DLD1 (cell line): ENCODE measurements around the gene SLC6A20.

ENCODE experiments used
- in situ Hi-C: cut with HindIII; loops from 2 replicates; pipeline ENCODE4 v1.10.0; 2017; ENCODE audit warnings: low sequenced_read_pairs

The SLC6A20 gene

GRCh38 chr3:45795882-45796765 lies at the start of gene SLC6A20:
Gene SLC6A20 (minus strand): TSS chr3:45796536. CDS start chr3:45796419, 117 bp downstream.
- in situ Hi-C loops: no loop called here

- in situ Hi-C loops: no loop called here
Observed at GRCh38 chr3:45844616-45845015, 48.3 kb upstream of the SLC6A20 start.

GRCh38 chr3:45842851-45843625 lies 46.7 kb upstream of the SLC6A20 start:
- in situ Hi-C loops: no loop called here

GRCh38 chr3:45841757-45842491 lies 45.6 kb upstream of the SLC6A20 start, which contains the start of gene LZTFL1:
Gene LZTFL1 (minus strand): TSS chr3:45842119. CDS start chr3:45841991, 128 bp downstream.
- in situ Hi-C loops: no loop called here

GRCh38 chr3:45841420-45841756 lies 45.1 kb upstream of the SLC6A20 start:
- in situ Hi-C loops: no loop called here

GRCh38 chr3:45838466-45838865 lies 42.1 kb upstream of the SLC6A20 start:
- in situ Hi-C loops: no loop called here

GRCh38 chr3:45832699-45833098 lies 36.4 kb upstream of the SLC6A20 start:
- in situ Hi-C loops: no loop called here

- in situ Hi-C loops: no loop called here
Observed at GRCh38 chr3:45830121-45830520, 33.8 kb upstream of the SLC6A20 start.

- in situ Hi-C loops: loop anchor here (10.0 kb wide), 1 partner anchor 52 kb away; no protein-coding TSS in a partner anchor
Observed at GRCh38 chr3:45826908-45827307, 30.6 kb upstream of the SLC6A20 start.

- in situ Hi-C loops: loop anchor here (10.0 kb wide), 1 partner anchor 52 kb away; no protein-coding TSS in a partner anchor
Observed at GRCh38 chr3:45826321-45826720, 30.0 kb upstream of the SLC6A20 start.

- in situ Hi-C loops: loop anchor here (10.0 kb wide), 1 partner anchor 46 kb away; no protein-coding TSS in a partner anchor
Observed at GRCh38 chr3:45821127-45821526, 24.8 kb upstream of the SLC6A20 start.

- in situ Hi-C loops: no loop called here
Observed at GRCh38 chr3:45819543-45819942, 23.2 kb upstream of the SLC6A20 start.

GRCh38 chr3:45817831-45818522 lies 21.6 kb upstream of the SLC6A20 start:
- in situ Hi-C loops: no loop called here

GRCh38 chr3:45816544-45816943 lies 20.2 kb upstream of the SLC6A20 start:
- in situ Hi-C loops: no loop called here

- in situ Hi-C loops: no loop called here
Observed at GRCh38 chr3:45814322-45814721, 18.0 kb upstream of the SLC6A20 start.

- in situ Hi-C loops: no loop called here
Observed at GRCh38 chr3:45807681-45808540, 11.6 kb upstream of the SLC6A20 start.

GRCh38 chr3:45807133-45807532 lies 10.8 kb upstream of the SLC6A20 start:
- in situ Hi-C loops: no loop called here

- in situ Hi-C loops: no loop called here
Observed at GRCh38 chr3:45806072-45806471, 9.7 kb upstream of the SLC6A20 start.

- in situ Hi-C loops: no loop called here
Observed at GRCh38 chr3:45803252-45803935, 7.1 kb upstream of the SLC6A20 start.
